OCI-M1 (cell line): Measurements from ENCODE around the gene TRMT10C.

Source experiments
- DNase-seq: peaks from one replicate; lab custom pipeline; 2025; lab: John Stamatoyannopoulos, UW

TRMT10C gene

DNA sequence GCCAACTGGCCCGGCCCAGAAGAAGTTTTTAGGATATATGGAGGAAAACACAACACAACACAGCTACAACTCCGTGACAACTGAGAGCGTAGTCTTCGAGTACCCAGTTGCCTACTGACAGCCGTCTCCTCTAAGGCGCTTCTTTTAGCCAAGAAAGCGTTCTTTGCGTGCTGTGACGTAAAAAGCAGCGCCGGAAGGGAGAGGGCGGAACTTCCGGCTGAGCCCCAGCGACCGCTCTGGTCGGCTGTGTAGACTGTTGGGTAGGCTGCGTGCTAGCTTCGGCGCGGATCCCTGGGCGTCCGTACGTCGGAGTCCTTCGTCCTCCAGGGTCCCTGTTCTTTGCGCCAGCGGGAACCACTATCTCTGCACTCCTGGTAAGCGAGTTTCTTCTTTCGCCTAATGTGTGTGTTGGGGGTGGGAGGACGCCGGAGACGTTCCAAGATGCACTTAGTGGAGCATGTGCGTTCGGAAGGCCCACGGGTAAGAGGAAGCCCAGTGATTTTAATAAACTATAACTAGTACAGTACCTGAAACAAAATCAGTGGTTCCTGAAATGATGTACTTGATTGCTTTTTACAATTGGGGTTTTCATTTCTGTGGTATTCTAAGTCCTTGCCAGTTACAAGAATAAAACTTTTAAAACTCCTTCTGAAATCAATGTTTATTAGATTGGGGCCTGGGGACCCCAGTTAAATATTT is at the start of gene TRMT10C:
Gene TRMT10C (plus strand): TSS at position 239 of the 699 bp plus-strand sequence. CDS start 2,914 bp downstream, outside the sequence.
- peak; percentile 96 for DNase-seq

- no peak for DNase-seq
Measured at GRCh38 chr3:101512396-101512645, 49.3 kb upstream of the TRMT10C start.

DNA sequence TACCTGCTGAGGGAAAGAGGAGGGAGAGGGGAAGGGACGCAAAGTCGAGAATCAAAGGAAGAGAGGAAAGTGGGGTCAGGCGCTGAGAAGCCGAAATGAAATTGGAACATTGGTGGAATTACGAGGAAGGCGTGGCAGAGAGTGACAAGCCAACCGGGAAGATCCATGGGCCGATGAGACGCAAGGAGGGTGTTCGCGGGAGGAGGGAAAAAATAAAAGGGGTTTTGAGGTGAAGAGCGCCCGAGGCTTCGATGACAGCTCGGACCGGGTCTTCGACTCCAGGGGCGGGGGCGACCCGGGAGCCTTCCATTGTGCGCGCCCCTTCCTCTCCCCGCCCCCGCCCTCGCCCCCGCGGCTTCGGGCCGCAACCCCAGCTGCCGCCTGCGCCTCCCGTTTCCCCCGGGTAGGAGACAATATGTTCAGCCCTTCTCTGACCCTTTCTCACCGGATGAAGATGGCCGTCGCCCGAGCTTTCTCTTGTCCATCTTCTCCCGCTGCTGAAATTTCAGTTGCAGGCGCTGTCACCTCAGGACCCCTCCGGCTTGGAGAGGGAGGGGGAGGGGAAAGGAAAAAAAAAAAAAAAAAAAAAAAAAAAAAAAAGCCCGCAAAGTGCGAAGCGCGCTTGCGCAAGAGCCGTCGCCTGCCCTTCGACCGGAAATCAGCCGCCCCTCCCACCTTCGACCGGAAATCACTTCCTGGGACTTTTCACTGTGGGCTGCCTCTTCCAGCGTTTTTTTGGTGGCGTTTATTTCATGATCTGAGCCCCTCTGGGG is 48.8 kb upstream of the TRMT10C start, which contains the start of gene SENP7:
Gene SENP7 (minus strand): TSS at position 567 of the 773 bp plus-strand sequence. CDS start 82 bp downstream, at position 485.
- peak; percentile 92 for DNase-seq

- peak; percentile 61 for DNase-seq
Measured at GRCh38 chr3:101513419-101513986, 48.2 kb upstream of the TRMT10C start.

DNA sequence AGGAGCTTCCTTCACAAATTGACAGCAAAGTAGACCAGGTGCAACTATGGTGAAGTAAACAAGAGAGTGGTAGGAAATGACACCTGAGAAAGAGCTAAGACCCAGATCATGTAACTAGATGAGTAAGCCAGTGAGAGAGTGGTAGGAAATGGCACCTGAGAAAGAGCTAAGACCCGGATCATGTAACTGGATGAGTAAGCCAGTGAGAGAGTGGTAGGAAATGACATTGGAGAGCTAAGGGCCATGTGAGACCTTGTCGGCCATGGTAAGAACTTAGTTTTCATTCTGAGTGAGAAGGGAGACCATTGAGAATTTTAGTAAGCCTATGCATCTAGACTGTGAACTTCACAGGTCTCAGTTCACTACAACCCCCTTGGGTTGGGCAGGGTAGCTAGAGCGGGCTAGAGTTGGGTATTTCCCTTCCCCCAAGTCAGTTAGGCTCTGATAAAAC is 43.2 kb upstream of the TRMT10C start:
- DNase-seq, result no peak

DNA sequence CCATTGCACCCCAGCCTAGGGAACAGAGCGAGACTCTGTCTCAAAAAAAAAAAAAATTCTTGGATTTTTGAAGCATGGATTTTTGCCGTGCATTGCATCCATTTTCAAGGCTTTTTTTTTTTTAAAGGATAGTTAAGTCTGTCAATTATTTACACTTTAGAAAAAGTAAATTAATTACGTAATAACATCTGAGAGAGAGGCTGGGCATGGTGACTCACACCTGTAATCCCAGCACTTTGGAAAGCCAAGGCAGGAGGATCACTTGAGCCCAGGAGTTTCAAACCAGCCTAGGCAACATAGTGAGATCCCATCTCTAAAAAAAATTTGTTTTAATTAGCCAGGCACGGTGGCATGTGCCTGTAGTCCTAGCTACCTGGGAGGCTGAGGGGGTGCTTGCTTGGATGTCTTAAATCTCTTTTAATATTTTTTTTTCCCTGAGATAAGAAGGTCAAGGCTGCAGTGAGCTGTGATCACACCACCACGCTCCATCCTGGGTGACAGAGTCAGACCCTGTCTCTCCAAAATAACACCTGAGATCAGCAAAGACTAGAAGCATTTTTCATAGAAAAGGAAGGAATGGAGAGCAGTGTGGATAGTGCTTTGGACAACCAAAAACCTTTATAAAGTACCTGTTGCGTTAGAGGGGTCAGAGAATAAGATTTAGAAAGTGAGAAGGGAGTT is 41.8 kb upstream of the TRMT10C start:
- DNase-seq, result no peak

DNA sequence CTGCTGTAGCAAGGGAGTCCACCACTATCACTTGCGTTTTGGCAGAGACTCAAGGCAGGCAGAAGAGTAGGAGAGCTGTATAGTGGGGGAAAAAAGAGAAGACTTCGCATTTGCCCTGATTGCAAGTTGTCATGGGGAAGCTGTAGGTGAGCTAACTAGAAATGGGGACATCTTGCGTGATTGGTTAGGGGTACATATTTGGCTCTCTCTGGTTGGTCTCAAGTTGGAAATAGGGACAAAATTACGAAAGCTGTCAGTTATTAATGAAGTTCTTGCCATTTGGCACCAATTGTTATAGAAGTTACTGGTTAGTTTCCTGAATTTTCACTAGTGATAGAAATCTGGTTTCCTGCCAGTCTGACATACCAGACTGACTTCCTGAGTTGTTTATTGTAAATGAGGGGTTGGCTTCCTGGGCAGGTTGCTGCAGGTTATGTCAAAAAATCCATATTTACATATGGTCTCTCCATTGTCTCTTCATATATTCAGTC is 40.4 kb upstream of the TRMT10C start:
- no peak for DNase-seq

- no peak for DNase-seq
Measured at GRCh38 chr3:101527441-101527840, 34.2 kb upstream of the TRMT10C start.

DNA sequence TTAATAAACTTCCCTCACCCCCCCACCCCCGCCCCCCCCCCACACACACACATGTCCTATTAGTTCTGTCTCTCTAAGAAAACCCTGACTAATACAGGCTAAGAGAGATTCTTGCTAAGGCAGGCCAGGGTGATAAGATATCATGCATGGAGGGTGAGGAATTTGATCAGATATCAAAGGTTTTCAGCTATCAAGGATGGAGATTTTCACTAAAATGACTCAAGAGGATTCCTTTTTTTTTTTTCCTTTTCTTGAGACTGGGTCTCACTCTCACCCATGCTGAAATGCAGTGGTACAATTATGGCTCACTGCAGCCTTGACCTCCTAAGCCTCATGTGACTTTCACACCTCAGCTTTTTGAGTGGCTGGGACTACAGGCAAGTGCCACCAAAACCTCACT is 33.8 kb upstream of the TRMT10C start:
- DNase-seq, result no peak

DNA sequence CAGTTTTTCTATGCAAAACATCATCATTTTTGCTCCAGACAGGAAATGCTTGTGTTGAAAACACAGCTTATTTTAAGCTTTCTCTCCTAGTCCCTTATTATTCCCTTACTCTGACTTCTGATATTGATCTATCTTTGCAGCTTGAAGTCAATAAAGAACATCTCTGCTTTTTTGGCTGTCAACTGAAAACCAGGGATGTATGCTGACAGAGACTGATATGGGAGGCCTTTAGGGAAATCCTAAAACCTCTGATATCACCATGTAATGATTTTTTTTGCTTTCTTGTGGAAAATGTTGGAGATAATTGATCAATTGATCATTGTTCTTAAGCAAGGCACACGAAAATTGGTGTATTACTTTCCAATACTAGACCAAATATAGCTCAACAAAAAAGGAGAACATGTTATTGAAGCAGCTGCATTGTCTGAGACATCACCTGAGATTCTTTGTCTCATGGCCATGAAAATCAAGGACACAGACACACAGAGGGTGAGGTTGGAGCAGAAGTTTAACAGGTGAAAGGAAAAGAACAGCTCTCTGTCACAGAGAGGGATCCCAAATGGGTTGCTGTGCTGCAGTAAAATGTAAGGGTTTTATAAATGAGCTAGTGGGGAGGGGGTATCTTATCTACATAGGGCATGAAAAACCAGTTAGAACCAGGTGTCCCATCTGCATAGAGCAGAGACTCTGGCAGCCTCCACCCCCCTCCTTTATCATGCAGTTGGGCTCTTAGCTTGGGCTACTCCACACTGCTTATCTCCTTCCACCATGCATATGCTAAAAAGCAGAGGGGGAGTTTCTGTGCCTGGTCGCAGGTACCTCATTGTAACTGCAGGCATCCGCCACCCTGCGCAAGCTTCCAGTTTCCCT is 31.6 kb upstream of the TRMT10C start:
- peak; percentile 96 for DNase-seq

- no peak for DNase-seq
Measured at GRCh38 chr3:101530686-101531047, 31.0 kb upstream of the TRMT10C start.

GRCh38 chr3:101531473-101532086 is 30.1 kb upstream of the TRMT10C start:
- peak; percentile 71 for DNase-seq

GRCh38 chr3:101532783-101533602 is 28.7 kb upstream of the TRMT10C start:
- no peak for DNase-seq

- DNase-seq, result no peak
Measured at GRCh38 chr3:101533603-101533968, 28.1 kb upstream of the TRMT10C start.

GRCh38 chr3:101535221-101535620 is 26.4 kb upstream of the TRMT10C start:
- no peak for DNase-seq

DNA sequence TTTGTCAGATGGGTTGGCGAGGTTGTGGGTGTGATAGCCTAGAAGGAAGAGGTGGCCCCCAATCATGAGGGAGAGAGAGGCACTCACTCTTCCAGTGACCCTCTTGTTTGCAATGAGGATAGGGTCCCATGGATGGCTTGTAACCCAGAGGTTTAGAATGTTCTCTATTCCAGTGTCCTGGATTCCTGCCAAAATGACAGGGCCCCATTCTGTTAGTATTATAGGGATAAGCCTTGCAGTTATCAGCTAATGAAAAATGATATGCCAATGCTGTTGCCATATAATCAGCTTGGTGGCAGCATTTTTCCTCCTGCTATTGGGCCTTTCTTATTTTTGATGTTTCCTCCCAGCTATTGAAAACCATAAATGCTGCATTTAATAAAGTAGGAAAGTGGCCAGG is 25.4 kb upstream of the TRMT10C start:
- no peak for DNase-seq

DNA sequence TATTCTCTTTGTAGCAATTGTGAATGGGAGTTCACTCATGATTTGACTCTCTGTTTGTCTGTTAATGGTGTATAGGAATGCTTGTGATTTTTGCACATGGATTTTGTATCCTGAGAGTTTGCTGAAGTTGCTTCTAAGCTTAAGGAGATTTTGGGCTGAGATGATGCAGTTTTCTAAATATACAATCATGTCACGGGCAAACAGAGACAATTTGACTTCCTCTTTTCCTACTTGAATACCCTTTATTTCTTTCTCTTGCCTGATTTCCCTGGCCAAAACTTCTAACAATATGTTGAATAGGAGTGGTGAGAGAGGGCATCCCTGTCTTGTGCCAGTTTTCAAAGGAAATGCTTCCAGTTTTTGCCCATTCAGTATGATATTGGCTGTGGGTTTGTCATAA is 24.7 kb upstream of the TRMT10C start:
- peak; percentile 36 for DNase-seq

DNA sequence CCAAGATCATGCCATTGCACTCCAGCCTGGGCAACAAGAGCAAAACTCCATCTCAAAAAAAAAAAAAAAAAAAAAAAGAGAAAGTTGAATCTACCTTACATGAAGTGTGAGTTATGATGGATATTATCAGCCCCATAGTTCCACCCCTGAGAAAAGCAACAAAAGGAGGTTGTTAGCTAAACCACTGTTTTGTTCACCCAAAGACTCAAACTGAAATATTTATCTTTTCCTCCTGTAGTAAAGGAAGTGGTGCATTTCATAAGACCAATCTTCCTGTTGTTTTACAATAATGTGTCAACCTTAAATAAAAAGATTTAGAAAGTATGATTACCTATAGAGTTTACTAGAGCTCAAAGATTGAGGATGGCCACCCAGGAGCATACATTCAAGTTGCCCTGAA is 18.7 kb upstream of the TRMT10C start:
- no peak for DNase-seq

DNA sequence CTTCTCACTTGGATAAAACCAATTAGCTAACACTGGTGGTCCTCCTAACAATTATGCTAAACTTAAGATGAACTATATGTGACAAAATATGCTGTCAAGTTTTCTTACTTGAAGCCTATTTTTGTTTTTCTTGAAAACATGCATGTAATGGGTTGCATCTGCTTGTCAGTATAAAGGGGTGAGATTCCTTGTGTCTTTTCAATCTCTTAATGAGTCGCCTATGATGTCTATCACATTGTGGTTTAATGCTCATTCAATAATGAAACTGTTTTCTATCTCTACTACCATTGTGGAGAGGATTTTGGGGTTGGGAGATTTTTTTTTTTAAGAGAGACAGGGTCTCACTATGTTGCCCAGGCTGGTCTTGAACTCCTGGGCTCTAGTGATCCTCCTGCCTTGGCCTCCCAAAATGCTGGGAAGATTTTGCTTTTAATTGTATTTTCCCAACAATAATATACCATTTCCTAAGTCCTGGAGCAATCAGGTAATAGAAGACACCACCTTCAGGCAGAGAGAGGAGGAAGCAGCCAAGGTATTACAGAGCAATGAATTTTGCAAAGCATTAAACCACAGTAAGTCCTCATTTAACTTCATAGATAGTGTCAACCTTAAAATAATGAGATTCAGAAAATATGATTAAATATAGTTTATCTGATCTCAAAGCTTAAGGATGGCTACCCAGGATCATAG is 17.4 kb upstream of the TRMT10C start:
- peak; percentile 38 for DNase-seq
